ENCODE measurements around the gene YIPF6. TPM values are rescaled to one million over a fixed set of nuclear protein-coding genes. Genes with fewer than 3 reads are reported as not detected.
"Not testable (repeated sequence)": the region's sequence is repeated elsewhere in the genome, so short reads cannot be mapped to it uniquely, and the experiment has no call there.

Gene YIPF6
- total RNA-seq, 4 donors from 2014 or later: 18.0 to 30.5 (median 25.7) TPM

DNA sequence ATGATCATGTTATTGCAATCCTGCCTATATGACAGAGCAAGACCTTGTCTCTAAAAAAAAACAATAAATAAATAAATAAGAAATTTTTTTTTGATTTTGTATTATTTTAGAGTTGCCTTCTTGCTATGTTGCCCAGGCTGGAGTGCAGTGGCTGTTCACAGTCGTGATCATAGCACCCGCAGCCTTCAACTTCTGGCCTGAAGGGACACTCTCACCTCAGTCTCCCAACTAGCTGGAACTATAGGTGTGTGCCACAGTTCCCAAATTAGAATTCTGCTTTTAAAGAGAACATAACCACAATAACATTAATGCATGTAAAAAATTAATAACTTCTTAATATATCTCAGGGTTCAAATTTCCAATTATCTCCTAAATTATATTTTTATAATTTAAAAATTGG, 7.8 kb downstream of the YIPF6 start:
- Histone ChIP-seq H3K27ac (no peak overlapping the region), H3K36me3 (no peaks in the 10 kb centered on the region), H3K4me3 (no peak overlapping the region), H3K9me3 (no peaks in the 10 kb centered on the region), H3K4me1 (no peaks in the 10 kb centered on the region), H3K27me3 (no peaks in the 10 kb centered on the region)
- WGBS: 76% methylated on average over 2 of the region's 2 CpGs
- no peak for TF ChIP-seq EP300 (IDR thresholded peaks at IDR 0.05)
- TF ChIP-seq POLR2A (IDR thresholded peaks at IDR 0.05): no peak
- TF ChIP-seq, protein P1, sequence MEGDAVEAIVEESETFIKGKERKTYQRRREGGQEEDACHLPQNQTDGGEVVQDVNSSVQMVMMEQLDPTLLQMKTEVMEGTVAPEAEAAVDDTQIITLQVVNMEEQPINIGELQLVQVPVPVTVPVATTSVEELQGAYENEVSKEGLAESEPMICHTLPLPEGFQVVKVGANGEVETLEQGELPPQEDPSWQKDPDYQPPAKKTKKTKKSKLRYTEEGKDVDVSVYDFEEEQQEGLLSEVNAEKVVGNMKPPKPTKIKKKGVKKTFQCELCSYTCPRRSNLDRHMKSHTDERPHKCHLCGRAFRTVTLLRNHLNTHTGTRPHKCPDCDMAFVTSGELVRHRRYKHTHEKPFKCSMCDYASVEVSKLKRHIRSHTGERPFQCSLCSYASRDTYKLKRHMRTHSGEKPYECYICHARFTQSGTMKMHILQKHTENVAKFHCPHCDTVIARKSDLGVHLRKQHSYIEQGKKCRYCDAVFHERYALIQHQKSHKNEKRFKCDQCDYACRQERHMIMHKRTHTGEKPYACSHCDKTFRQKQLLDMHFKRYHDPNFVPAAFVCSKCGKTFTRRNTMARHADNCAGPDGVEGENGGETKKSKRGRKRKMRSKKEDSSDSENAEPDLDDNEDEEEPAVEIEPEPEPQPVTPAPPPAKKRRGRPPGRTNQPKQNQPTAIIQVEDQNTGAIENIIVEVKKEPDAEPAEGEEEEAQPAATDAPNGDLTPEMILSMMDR (IDR thresholded peaks at IDR 0.05): no peak
- DNase-seq (ENCODE audit: low spot score in 2 of 2): no peak

DNA sequence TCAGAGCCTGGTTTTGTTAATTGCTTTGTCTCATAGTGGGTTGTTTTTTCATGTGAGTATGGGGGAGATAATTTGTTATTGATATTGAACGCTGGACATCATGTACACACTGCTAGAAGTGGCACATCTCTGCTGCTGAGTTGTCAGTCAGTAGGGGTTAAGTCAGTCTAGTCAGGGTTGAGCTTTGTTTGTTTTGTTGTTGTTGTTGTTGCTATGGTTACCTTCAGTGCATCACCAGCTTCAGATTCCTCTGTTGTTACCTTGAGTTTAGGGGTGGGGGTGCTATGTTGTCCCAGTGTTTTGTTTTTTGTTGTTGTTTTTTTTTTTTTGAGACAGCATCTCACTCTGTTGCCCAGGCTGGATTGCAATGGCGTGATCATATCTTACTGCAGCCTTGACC, 9.9 kb downstream of the YIPF6 start:
- TF ChIP-seq POLR2AphosphoS5 (IDR thresholded peaks at IDR 0.05): no peak
- no peak for TF ChIP-seq EP300 (IDR thresholded peaks at IDR 0.05)

DNA sequence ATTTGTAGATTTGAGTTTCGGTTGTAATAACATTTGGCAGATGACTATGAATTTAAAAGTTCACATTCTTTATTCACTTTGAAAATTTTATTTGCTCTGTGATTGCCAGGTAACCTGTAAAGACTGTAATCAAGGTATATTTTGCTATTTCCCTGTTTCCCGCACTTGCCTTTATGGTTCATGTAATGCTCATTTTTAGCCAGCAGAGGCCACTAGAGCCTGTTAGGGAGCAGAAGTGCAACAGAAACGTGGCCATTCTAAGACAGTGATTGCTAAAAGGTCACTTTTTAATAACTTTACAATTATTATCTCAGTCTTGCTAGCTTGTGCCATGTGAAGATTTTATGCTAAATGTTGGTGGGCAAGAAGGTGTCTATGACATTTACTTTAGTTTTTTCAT, 12.4 kb downstream of the YIPF6 start:
- no peak overlapping the region for H3K4me3 ChIP-seq
- H3K4me1 ChIP-seq: no peaks in the 10 kb centered on the region
- no peak overlapping the region for H3K27ac ChIP-seq
- no peaks in the 10 kb centered on the region for H3K27me3 ChIP-seq
- no peak for DNase-seq (ENCODE audit: low spot score in 2 of 2)
- H3K36me3 ChIP-seq: peaks cover 6% of the 10 kb centered on the region
- no peak for TF ChIP-seq POLR2AphosphoS5 (IDR thresholded peaks at IDR 0.05)
- no peak for TF ChIP-seq POLR2A (IDR thresholded peaks at IDR 0.05)
- no peak for TF ChIP-seq EP300 (IDR thresholded peaks at IDR 0.05)
- TF ChIP-seq, protein P1 (IDR thresholded peaks at IDR 0.05): peak; percentile 53 to 57
- 10% methylated on average over 3 of the region's 3 CpGs for WGBS
- no peaks in the 10 kb centered on the region for H3K9me3 ChIP-seq

More for the DNA sequence above, 9.9 kb downstream of the YIPF6 start:
- no peak for DNase-seq (ENCODE audit: low spot score in 2 of 2)
- no peaks in the 10 kb centered on the region for H3K9me3 ChIP-seq
- H3K27me3 ChIP-seq: no peaks in the 10 kb centered on the region
- no peaks in the 10 kb centered on the region for H3K36me3 ChIP-seq
- H3K4me3 ChIP-seq: no peak overlapping the region
- no peaks in the 10 kb centered on the region for H3K4me1 ChIP-seq
- H3K27ac ChIP-seq: no peak overlapping the region
- WGBS: 55% methylated on average over 2 of the region's 2 CpGs

DNA sequence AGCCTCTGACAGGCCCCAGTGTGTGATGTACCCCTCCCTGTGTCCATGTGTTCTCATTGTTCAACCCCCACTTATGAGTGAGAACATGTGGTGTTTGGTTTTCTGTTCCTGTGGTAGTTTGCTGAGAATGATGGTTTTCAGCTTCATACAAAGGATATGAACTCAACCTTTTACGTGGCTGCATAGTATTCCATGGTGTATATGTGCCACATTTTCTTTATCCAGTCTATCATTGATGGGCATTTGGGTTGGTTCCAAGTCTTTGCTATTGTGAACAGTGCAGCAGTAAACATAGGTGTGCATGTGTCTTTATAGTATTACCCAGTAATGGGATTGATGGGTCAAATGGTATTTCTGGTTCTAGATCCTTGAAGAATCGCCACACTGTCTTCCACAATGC, 25.8 kb downstream of the YIPF6 start:
- peaks cover 51% of the 10 kb centered on the region for H3K36me3 ChIP-seq

GRCh38 chrX:68532831-68533533, 34.1 kb downstream of the YIPF6 start:
- TF ChIP-seq POLR2A (IDR thresholded peaks at IDR 0.05) (no peak), EP300 (IDR thresholded peaks at IDR 0.05) (no peak), POLR2AphosphoS5 (IDR thresholded peaks at IDR 0.05) (no peak)
- TF ChIP-seq, protein P1 (IDR thresholded peaks at IDR 0.05): no peak

More for the DNA sequence above, 25.8 kb downstream of the YIPF6 start:
- WGBS: 73% methylated on average over 2 of the region's 2 CpGs
- not testable (repeated sequence) for H3K4me3 ChIP-seq; H3K27me3 ChIP-seq; DNase-seq (ENCODE audit: low spot score in 2 of 2); H3K9me3 ChIP-seq; H3K27ac ChIP-seq; H3K4me1 ChIP-seq

DNA sequence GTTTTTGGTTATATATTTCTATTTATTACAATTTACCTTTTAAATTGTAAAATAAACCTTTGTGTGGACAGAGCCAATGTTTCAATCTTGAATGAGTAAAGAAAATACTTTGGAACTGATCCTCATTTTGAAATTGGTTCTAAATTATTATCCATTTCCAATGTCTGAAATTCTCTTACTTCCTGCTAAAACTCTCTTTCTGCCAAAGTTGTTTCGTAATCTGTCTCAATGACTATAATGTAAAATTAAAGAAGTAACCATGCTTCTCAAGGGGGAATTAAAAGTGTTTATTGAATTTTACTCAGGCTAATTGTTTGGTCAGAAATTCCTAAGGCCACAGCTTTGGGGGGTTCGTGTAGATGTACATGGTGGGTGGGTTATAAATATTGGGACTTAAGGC, 34.8 kb downstream of the YIPF6 start:
- DNase-seq (ENCODE audit: low spot score in 2 of 2): no peak
- Histone ChIP-seq H3K4me1 (no peaks in the 10 kb centered on the region), H3K4me3 (no peak overlapping the region), H3K9me3 (no peaks in the 10 kb centered on the region), H3K27ac (no peak overlapping the region), H3K36me3 (peaks cover 19% of the 10 kb centered on the region), H3K27me3 (no peaks in the 10 kb centered on the region)
- TF ChIP-seq, protein P1 (IDR thresholded peaks at IDR 0.05): no peak
- TF ChIP-seq POLR2A (IDR thresholded peaks at IDR 0.05) (no peak), POLR2AphosphoS5 (IDR thresholded peaks at IDR 0.05) (no peak)
- WGBS: 75% methylated on average over 2 of the region's 2 CpGs

More at GRCh38 chrX:68532831-68533533, 34.1 kb downstream of the YIPF6 start:
- Histone ChIP-seq H3K9me3 (no peaks in the 10 kb centered on the region), H3K4me1 (no peaks in the 10 kb centered on the region), H3K27me3 (no peaks in the 10 kb centered on the region), H3K36me3 (peaks cover 19% of the 10 kb centered on the region), H3K27ac (no peak overlapping the region), H3K4me3 (no peak overlapping the region)
- no peak for DNase-seq (ENCODE audit: low spot score in 2 of 2)
- WGBS: 59% methylated on average over 1 of the region's 1 CpG
